Measurements from ENCODE around the gene SERINC5.
"Not testable (repeated sequence)": the region's sequence is repeated elsewhere in the genome, so short reads cannot be mapped to it uniquely, and the experiment has no call there.

Gene SERINC5

DNA sequence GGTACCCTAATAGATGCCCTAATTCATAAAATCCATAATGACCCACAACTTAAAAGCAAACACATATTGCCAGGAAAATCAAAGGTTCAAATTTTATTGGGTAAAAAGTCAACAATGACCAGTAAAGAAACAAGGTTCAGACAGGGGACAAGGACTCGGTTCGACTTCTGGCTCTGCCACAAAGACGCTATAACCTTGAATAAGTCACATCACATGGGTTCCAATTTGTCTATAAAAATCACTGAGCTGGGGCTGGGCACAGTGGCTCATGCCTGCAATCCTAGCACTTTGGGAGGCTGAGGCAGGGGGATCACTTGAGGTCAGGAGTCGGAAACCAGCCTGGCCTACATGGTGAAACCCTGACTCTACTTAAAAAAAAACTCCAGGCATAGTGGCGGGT lies 80.5 kb downstream of the SERINC5 start:
- H3K4me3 ChIP-seq (ENCODE audit: low read depth, low read length): no peak overlapping the region

DNA sequence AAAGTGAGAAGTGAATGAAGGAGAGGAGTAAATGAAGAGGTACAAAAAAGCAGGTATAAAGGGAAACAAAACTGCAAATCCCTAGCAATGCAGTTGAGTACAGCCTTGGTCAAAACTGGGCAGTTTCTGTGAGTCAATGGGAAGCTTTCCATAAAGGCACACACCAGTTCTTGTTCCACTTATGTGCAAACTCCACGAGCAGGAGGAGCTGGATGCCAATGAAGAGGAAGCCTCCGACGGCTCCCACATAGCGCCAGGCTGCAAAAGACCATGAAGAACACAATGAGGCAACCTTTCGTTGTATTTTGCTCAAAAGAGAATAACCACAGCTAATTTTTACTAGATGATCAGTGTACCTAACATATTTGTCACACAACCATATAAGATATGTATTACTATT lies 81.1 kb downstream of the SERINC5 start:
- H3K4me3 ChIP-seq (ENCODE audit: low read depth, low read length): no peak overlapping the region

GRCh38 chr5:80172067-80172695 lies 83.7 kb downstream of the SERINC5 start:
- no peak overlapping the region for H3K4me3 ChIP-seq (ENCODE audit: low read depth, low read length)

- H3K4me3 ChIP-seq (ENCODE audit: low read depth, low read length): no peak overlapping the region
These were observed 85.7 kb downstream of the SERINC5 start for GRCh38 chr5:80170117-80170535.

GRCh38 chr5:80168388-80169028 lies 87.3 kb downstream of the SERINC5 start:
- H3K4me3 ChIP-seq (ENCODE audit: low read depth, low read length): no peak overlapping the region

GRCh38 chr5:80165452-80165851 lies 90.4 kb downstream of the SERINC5 start:
- H3K4me3 ChIP-seq (ENCODE audit: low read depth, low read length): no peak overlapping the region

- no peak overlapping the region for H3K4me3 ChIP-seq (ENCODE audit: low read depth, low read length)
These were observed 94.7 kb downstream of the SERINC5 start for GRCh38 chr5:80161165-80161564.

- H3K4me3 ChIP-seq (ENCODE audit: low read depth, low read length): no peak overlapping the region
These were observed 95.6 kb downstream of the SERINC5 start for GRCh38 chr5:80160242-80160641.

GRCh38 chr5:80159133-80159815 lies 96.6 kb downstream of the SERINC5 start:
- H3K4me3 ChIP-seq (ENCODE audit: low read depth, low read length): no peak overlapping the region

GRCh38 chr5:80156156-80156555 lies 99.7 kb downstream of the SERINC5 start:
- no peak overlapping the region for H3K4me3 ChIP-seq (ENCODE audit: low read depth, low read length)

DNA sequence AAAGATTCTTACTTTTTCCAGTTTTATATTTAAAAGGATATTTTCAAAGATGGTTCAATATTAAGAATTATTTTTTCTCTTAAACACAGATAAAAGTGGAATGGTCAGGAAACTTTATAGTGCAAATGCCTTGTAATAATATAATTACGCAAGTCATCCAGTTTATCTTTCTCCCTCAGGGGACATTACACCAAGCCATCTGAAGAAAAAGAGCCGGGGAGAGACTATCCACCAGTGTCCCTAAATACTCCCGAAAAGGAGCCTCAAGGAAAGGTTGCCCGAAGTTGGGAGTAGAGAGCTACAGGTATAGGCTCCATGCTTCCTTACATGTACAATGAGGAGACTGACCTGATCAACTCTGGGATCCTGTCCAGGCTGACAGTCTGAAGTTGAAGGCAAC lies 101.1 kb downstream of the SERINC5 start:
- no peak overlapping the region for H3K4me3 ChIP-seq (ENCODE audit: low read depth, low read length)

- H3K4me3 ChIP-seq (ENCODE audit: low read depth, low read length): not testable (repeated sequence)
These were observed 101.6 kb downstream of the SERINC5 start for GRCh38 chr5:80154289-80154688.

DNA sequence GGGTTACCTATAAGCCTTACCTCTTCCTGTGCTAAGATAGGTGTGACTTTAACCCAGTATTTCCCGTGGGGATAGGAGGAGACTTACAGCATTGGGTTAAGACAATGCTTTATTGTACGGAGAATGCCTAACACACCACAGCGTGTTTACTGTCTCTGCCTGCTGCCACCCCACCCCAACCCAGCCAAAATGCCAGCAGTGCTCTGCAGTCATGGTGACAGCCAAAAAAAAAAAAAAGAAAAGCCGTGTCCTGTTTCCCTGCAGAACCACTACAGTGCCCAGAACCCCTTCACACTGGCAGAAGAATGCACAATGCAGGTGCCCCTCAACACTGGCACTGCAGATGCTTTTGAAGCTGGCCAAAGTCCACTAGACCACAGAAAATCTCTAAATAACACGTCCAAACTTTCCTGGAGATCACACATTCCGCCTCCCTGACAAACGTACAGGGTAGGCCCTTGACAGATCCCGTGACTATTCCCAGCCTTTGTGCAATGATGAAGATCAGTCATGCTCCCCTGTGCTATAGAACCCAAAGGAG lies 102.2 kb downstream of the SERINC5 start:
- no peak overlapping the region for H3K4me3 ChIP-seq (ENCODE audit: low read depth, low read length)

DNA sequence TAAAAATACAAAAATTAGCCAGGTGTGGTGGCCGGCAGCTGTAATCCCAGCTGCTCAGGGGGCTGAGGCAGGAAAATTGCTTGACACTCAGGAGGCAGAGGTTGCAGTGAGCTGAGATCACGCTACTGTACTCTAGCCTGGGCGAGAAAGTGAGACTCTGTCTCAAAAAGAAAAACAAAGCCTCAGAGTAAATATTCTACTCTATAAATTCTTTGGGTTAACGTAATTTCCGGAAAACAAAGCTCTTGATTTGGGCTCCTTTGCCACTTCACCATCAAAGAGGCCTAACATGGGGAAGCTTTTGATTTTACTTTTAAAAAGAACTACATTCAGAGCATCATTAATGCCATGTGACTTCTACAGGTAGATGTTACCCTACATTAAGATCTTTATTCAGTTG lies 103.1 kb downstream of the SERINC5 start:
- no peak overlapping the region for H3K4me3 ChIP-seq (ENCODE audit: low read depth, low read length)

DNA sequence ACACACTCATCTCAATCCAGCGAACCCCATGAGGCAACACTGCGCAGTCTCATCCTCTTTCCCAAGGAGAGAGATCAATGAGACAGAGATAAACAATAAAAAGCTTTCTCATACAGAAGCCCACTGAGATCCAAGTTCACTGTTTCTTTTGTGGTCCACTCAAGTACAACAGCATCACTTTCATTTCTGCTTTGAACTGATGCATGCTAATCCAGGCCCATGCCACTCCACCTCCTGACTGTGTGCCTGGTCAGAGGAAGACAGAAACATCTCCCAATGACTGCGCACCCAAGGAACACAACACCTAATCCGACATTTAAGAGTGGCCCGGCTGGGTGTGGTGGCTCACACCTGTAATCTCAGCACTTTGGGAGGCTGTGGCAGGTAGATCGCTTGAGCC lies 104.0 kb downstream of the SERINC5 start:
- H3K4me3 ChIP-seq (ENCODE audit: low read depth, low read length): no peak overlapping the region

DNA sequence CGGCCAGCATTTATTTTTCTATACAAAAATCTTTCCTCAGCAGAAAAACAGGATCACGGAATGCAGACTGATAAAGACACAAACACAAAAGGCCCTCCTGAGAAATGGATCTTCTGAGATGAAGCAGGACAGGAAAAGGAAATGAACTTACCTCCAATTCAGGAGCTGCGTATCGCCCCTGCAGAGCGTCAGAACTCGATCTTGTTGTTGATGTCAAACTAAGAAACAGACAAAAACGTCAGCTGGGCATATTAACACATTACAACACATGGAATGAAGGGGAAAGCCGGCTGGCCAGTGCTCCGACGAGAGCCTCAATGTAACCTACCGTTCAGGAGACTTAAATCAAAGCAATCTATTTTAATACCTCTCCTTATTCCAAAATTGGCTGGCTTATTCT lies 105.1 kb downstream of the SERINC5 start:
- H3K4me3 ChIP-seq (ENCODE audit: low read depth, low read length): no peak overlapping the region

DNA sequence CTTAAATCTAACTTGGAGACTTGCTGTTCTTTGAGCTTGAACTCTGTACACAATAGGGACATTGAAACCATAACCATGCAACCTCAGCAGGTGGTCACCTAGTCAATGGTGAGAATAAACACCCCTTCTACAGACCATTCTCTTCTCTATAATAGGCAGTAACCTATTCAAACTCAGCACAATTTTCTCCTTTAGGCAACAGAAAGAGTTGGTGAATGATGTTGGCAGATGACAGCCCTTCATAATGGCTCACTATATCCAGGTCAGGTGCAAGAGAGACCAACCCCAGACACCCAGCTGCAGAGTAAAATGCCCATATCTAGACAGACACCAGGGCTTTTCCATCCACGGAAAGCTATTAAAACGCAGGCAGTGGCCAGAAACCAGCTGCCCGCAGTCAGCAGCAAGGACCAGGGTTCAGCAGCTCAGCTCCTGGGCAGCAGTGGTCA lies 106.7 kb downstream of the SERINC5 start:
- no peak overlapping the region for H3K4me3 ChIP-seq (ENCODE audit: low read depth, low read length)

- no peak overlapping the region for H3K4me3 ChIP-seq (ENCODE audit: low read depth, low read length)
These were observed 108.6 kb downstream of the SERINC5 start for GRCh38 chr5:80147119-80147815.

GRCh38 chr5:80146046-80146445 lies 109.8 kb downstream of the SERINC5 start:
- H3K4me3 ChIP-seq (ENCODE audit: low read depth, low read length): no peak overlapping the region

DNA sequence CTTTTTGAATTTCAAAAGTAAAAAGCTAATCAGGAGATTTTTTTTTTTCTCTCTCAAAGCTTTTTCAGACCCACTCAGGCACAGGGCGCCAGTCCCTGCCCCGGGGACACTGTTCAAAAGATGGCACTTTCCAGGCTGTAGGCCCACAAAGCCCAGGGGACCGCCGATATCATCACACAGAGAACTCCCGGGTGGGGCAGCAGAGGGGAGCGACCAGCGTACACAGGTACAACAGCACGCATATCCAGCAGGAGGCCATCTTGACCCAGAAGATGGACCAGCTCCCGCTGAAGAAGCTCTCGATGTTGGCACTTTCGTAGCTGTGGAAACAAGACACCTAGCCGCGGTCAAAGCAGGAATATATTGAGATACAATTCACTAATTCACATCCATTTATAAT lies 112.4 kb downstream of the SERINC5 start:
- no peak overlapping the region for H3K4me3 ChIP-seq (ENCODE audit: low read depth, low read length)

DNA sequence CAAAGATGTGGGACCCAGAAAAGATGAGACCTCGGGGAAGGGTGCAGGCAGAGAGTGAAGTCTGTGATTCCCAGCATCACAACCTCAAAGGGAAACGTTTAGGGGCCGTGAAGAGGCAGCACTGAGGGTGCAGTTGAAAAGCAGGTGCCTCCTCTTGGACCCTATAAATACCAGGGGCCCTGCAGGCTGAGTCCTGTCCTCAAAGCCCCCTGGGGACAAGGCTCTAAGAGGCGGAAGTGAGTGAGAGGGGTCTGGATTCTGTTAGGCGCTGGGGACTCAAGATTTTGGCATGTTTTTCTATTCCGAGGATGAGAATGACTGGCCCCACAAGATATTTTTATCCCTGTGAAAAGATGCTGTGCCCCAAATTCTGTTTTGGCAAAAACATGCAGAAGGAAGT lies 112.9 kb downstream of the SERINC5 start:
- H3K4me3 ChIP-seq (ENCODE audit: low read depth, low read length): no peak overlapping the region

All from iPS-11a (cell line).